Activated CD4-positive, alpha-beta memory T cell treated with anti-CD3 and anti-CD28 coated beads, Interleukin-2, amount 10 ng/mL, durations not matched to agents 7 days and 5 days (primary cell): ENCODE measurements around the gene URB1. TPM values are rescaled to one million over a fixed set of nuclear protein-coding genes. Genes with fewer than 3 reads are reported as not detected.
"Not testable (repeated sequence)": the region's sequence is repeated elsewhere in the genome, so short reads cannot be mapped to it uniquely, and the experiment has no call there.

Experiments used
- CTCF ChIA-PET: fragments of 350-600 bp; sonication (Branson Sonifier 250); formaldehyde crosslinking; loops from one replicate; lab custom pipeline; 2021; ENCODE audit warnings: antibody characterized with exemption, inconsistent platforms; lab: Charles Lee
- POLR2A ChIA-PET: fragments of 350-600 bp; sonication (Branson Sonifier 250); formaldehyde crosslinking; loops from one replicate; lab custom pipeline; 2021; ENCODE audit warnings: antibody characterized with exemption; lab: Charles Lee
- DNase-seq: peaks from one replicate; pipeline ENCODE4 v3.0.0-alpha.2; 2020
- H3K27ac Mint-ChIP-seq: one replicate; pipeline ENCODE4 v1.8.0; 2021; ENCODE audit warnings: mild to moderate bottlenecking, mixed read lengths
- H3K27me3 Mint-ChIP-seq: one replicate; pipeline ENCODE4 v1.8.0; 2021; ENCODE audit warnings: mixed read lengths
- H3K36me3 Mint-ChIP-seq: one replicate; pipeline ENCODE4 v1.8.0; 2021; ENCODE audit warnings: low read depth, mixed read lengths
- H3K4me1 Mint-ChIP-seq: one replicate; pipeline ENCODE4 v1.8.0; 2021; ENCODE audit warnings: mixed read lengths
- H3K4me3 Mint-ChIP-seq: one replicate; pipeline ENCODE4 v1.8.0; 2021; ENCODE audit warnings: mild to moderate bottlenecking, mixed read lengths
- H3K9me3 Mint-ChIP-seq: one replicate; pipeline ENCODE4 v1.8.0; 2021; ENCODE audit warnings: mixed read lengths
- total RNA-seq, 2 experiments: library from RNA; stranded (reverse); gene quantifications; one replicate each; pipeline ENCODE4 v1.2.3, GENCODE V29; 2021

Gene URB1
- total RNA-seq, 2 experiments from 2014 or later: 9.1 TPM

GRCh38 chr21:32316361-32317215 lies 76.2 kb downstream of the URB1 start:
- H3K27ac Mint-ChIP-seq: no peak overlapping the region
- no peak overlapping the region for H3K4me3 Mint-ChIP-seq
- no peaks in the 10 kb centered on the region for H3K4me1 Mint-ChIP-seq
- H3K36me3 Mint-ChIP-seq: peaks cover 22% of the 10 kb centered on the region
- ChIA-PET CTCF (no interaction called here), POLR2A (interaction anchor here (0.8 kb wide), 1 partner anchor 37 kb away, joined by 3 read pairs; no protein-coding TSS in a partner anchor)
- H3K27me3 Mint-ChIP-seq: no peaks in the 10 kb centered on the region
- no peak for DNase-seq
- H3K9me3 Mint-ChIP-seq: no peaks in the 10 kb centered on the region

GRCh38 chr21:32315511-32316281 lies 77.1 kb downstream of the URB1 start:
- CTCF ChIA-PET: no interaction called here
- Mint-ChIP-seq H3K4me1 (no peaks in the 10 kb centered on the region), H3K27me3 (no peaks in the 10 kb centered on the region), H3K36me3 (peaks cover 19% of the 10 kb centered on the region), H3K4me3 (no peak overlapping the region), H3K9me3 (no peaks in the 10 kb centered on the region), H3K27ac (no peak overlapping the region)
- POLR2A ChIA-PET: no interaction called here
- DNase-seq: no peak

- no peak for DNase-seq
- POLR2A ChIA-PET: no interaction called here
- Mint-ChIP-seq H3K27me3 (no peaks in the 10 kb centered on the region), H3K9me3 (no peaks in the 10 kb centered on the region), H3K36me3 (peaks cover 17% of the 10 kb centered on the region), H3K4me3 (no peak overlapping the region), H3K4me1 (no peaks in the 10 kb centered on the region), H3K27ac (no peak overlapping the region)
- CTCF ChIA-PET: no interaction called here
Measured at GRCh38 chr21:32314806-32315205, 78.0 kb downstream of the URB1 start.

DNA sequence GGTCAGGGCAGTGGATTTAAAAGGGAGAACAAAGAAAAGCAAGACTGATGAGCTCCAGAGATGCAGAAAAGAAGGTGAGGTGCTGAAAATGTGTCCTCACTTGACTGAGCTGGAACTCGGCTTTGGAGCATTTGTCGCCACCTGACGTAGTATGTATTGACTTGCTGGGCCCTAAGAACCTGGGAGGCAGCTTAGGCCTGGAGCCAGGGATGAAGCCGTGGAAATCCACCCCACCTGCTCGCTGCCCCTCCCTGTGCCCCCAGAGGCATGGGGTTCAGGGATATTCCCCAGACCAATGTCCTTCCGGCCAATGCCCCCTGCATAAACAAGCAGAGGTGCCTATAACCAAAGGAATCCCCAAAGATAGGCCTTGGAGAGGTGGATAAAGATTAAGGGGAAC lies 79.8 kb downstream of the URB1 start:
- Mint-ChIP-seq H3K4me3 (no peak overlapping the region), H3K4me1 (no peaks in the 10 kb centered on the region), H3K36me3 (peaks cover 2% of the 10 kb centered on the region), H3K27ac (no peak overlapping the region), H3K9me3 (no peaks in the 10 kb centered on the region), H3K27me3 (no peaks in the 10 kb centered on the region)
- DNase-seq: no peak
- POLR2A ChIA-PET: no interaction called here
- CTCF ChIA-PET: no interaction called here

- no peak overlapping the region for H3K4me3 Mint-ChIP-seq
- H3K4me1 Mint-ChIP-seq: no peaks in the 10 kb centered on the region
- peaks cover 2% of the 10 kb centered on the region for H3K36me3 Mint-ChIP-seq
- H3K27me3 Mint-ChIP-seq: no peaks in the 10 kb centered on the region
- POLR2A ChIA-PET: no interaction called here
- H3K27ac Mint-ChIP-seq: no peak overlapping the region
- CTCF ChIA-PET: no interaction called here
- no peaks in the 10 kb centered on the region for H3K9me3 Mint-ChIP-seq
- no peak for DNase-seq
Measured at GRCh38 chr21:32312326-32312725, 80.5 kb downstream of the URB1 start.

GRCh38 chr21:32311621-32312020 lies 81.2 kb downstream of the URB1 start:
- H3K27me3 Mint-ChIP-seq: no peaks in the 10 kb centered on the region
- POLR2A ChIA-PET: no interaction called here
- DNase-seq: no peak
- CTCF ChIA-PET: no interaction called here
- H3K9me3 Mint-ChIP-seq: no peaks in the 10 kb centered on the region
- no peaks in the 10 kb centered on the region for H3K36me3 Mint-ChIP-seq
- H3K4me3 Mint-ChIP-seq: no peak overlapping the region
- H3K4me1 Mint-ChIP-seq: no peaks in the 10 kb centered on the region
- H3K27ac Mint-ChIP-seq: no peak overlapping the region

GRCh38 chr21:32310976-32311375 lies 81.8 kb downstream of the URB1 start:
- H3K4me3 Mint-ChIP-seq, CTCF ChIA-PET, POLR2A ChIA-PET, H3K27ac Mint-ChIP-seq, H3K36me3 Mint-ChIP-seq, DNase-seq, H3K27me3 Mint-ChIP-seq, H3K4me1 Mint-ChIP-seq, H3K9me3 Mint-ChIP-seq: not testable (repeated sequence)

GRCh38 chr21:32309906-32310460 lies 82.8 kb downstream of the URB1 start:
- no peaks in the 10 kb centered on the region for H3K4me1 Mint-ChIP-seq
- H3K27me3 Mint-ChIP-seq: no peaks in the 10 kb centered on the region
- no peak overlapping the region for H3K4me3 Mint-ChIP-seq
- CTCF ChIA-PET: no interaction called here
- no peak for DNase-seq
- POLR2A ChIA-PET: no interaction called here
- no peak overlapping the region for H3K27ac Mint-ChIP-seq
- H3K9me3 Mint-ChIP-seq: no peaks in the 10 kb centered on the region
- H3K36me3 Mint-ChIP-seq: no peaks in the 10 kb centered on the region

- no peaks in the 10 kb centered on the region for H3K9me3 Mint-ChIP-seq
- H3K4me3 Mint-ChIP-seq: no peak overlapping the region
- POLR2A ChIA-PET: interaction anchor here (1.9 kb wide), 1 partner anchor 10 kb away, joined by 4 read pairs; no protein-coding TSS in a partner anchor
- CTCF ChIA-PET: no interaction called here
- no peaks in the 10 kb centered on the region for H3K36me3 Mint-ChIP-seq
- DNase-seq: no peak
- no peaks in the 10 kb centered on the region for H3K4me1 Mint-ChIP-seq
- H3K27me3 Mint-ChIP-seq: no peaks in the 10 kb centered on the region
- no peak overlapping the region for H3K27ac Mint-ChIP-seq
Measured at GRCh38 chr21:32308696-32309095, 84.1 kb downstream of the URB1 start.

DNA sequence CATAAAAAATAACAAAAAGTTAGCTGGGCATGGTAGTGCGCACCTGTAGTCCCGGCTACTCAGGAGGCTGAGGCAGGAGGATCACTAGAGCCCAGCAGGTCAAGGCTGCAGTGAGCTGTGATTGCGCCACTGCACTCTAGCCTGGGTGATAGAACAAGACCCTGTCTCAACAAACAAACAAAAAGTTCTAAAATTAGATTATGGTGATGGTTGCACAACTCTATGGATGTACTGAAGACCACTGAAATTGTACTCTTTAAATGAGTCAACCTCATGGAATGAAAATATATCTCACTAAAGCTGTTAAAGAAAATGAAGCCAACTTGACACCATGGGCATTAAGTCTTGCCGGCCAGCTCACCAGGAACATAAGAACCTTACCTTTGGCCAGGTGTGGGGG lies 85.1 kb downstream of the URB1 start:
- ChIA-PET CTCF (no interaction called here), POLR2A (interaction anchor here (1.9 kb wide), 1 partner anchor 11 kb away, joined by 4 read pairs; no protein-coding TSS in a partner anchor)
- H3K9me3 Mint-ChIP-seq: no peaks in the 10 kb centered on the region
- H3K4me3 Mint-ChIP-seq: no peak overlapping the region
- no peak overlapping the region for H3K27ac Mint-ChIP-seq
- H3K27me3 Mint-ChIP-seq: no peaks in the 10 kb centered on the region
- no peaks in the 10 kb centered on the region for H3K36me3 Mint-ChIP-seq
- DNase-seq: no peak
- no peaks in the 10 kb centered on the region for H3K4me1 Mint-ChIP-seq

DNA sequence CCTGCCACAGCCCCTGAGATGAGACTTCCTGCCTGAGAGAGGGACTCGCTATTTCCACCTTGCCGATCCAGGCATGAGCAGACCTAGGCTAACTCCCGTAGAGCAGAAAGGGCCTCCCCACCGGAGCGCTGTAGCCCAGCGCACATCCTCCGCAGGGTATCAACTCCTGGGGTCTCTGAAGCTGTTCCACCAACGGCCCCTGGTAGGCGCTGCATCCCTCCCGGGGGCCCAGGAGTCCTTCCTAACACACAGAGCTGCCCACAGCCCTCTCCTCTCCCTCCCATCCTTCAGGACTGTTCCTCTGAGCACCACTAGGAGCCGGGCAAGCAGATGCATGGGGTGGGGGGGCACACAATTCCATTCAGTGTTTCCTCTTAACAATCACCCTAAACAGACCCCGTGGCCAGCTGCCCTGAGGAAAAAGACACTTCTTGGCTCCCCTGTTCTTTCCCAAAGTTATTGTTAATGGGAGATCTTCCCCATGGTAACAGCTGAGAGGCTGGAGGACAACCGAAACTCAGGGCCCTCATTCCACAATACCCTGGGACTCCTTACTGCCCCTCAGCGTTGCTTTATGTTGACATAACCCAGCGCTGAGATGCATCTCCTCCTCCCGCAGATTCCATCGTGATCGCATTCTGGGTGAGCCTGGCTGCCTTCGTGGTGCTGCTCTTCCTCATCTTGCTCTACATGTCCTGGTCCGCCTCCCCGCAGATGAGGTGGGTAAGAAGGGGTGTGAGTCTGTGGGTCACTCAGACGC lies 86.6 kb downstream of the URB1 start:
- no peaks in the 10 kb centered on the region for H3K9me3 Mint-ChIP-seq
- no peak overlapping the region for H3K4me3 Mint-ChIP-seq
- ChIA-PET CTCF (no interaction called here), POLR2A (no interaction called here)
- DNase-seq: no peak
- no peaks in the 10 kb centered on the region for H3K4me1 Mint-ChIP-seq
- no peak overlapping the region for H3K27ac Mint-ChIP-seq
- no peaks in the 10 kb centered on the region for H3K27me3 Mint-ChIP-seq
- no peaks in the 10 kb centered on the region for H3K36me3 Mint-ChIP-seq

- no peaks in the 10 kb centered on the region for H3K4me1 Mint-ChIP-seq
- no peaks in the 10 kb centered on the region for H3K36me3 Mint-ChIP-seq
- ChIA-PET POLR2A (no interaction called here), CTCF (no interaction called here)
- no peak overlapping the region for H3K27ac Mint-ChIP-seq
- no peak for DNase-seq
- H3K9me3 Mint-ChIP-seq: no peaks in the 10 kb centered on the region
- no peak overlapping the region for H3K4me3 Mint-ChIP-seq
- no peaks in the 10 kb centered on the region for H3K27me3 Mint-ChIP-seq
Measured at GRCh38 chr21:32304998-32305397, 87.8 kb downstream of the URB1 start.

- Mint-ChIP-seq H3K4me1 (no peaks in the 10 kb centered on the region), H3K4me3 (no peak overlapping the region), H3K27me3 (no peaks in the 10 kb centered on the region), H3K9me3 (no peaks in the 10 kb centered on the region), H3K36me3 (no peaks in the 10 kb centered on the region), H3K27ac (no peak overlapping the region)
- no peak for DNase-seq
- ChIA-PET POLR2A (no interaction called here), CTCF (interaction anchor here (0.6 kb wide), 1 partner anchor 297 kb away, joined by 3 read pairs; no protein-coding TSS in a partner anchor)
Measured at GRCh38 chr21:32303385-32303784, 89.4 kb downstream of the URB1 start.
